HPDE6-E6E7 (cell line): ENCODE results near the gene SLC7A1.
A peak's percentile ranks its signal among the peaks of the same experiment; 100 is the strongest.

Experiments
- DNase-seq: peaks from one replicate; pipeline ENCODE4 v3.0.0; 2011; ENCODE audit warnings: missing footprints; ENCODE audit errors: extremely low spot score

SLC7A1 gene

GRCh38 chr13:29510651-29511084, 84.8 kb downstream of the SLC7A1 start:
- no peak for DNase-seq

GRCh38 chr13:29509999-29510589, 85.4 kb downstream of the SLC7A1 start:
- no peak for DNase-seq

- DNase-seq = no peak
These were observed 86.6 kb downstream of the SLC7A1 start for GRCh38 chr13:29508876-29509252.

- DNase-seq = peak; percentile 39
These were observed 87.2 kb downstream of the SLC7A1 start for GRCh38 chr13:29508130-29508875.

- DNase-seq = no peak
These were observed 88.1 kb downstream of the SLC7A1 start for GRCh38 chr13:29507356-29507755.

- no peak for DNase-seq
These were observed 89.5 kb downstream of the SLC7A1 start for GRCh38 chr13:29505950-29506349.

- DNase-seq = no peak
These were observed 90.0 kb downstream of the SLC7A1 start for GRCh38 chr13:29505511-29505910.

- no peak for DNase-seq
These were observed 90.8 kb downstream of the SLC7A1 start for GRCh38 chr13:29504691-29505090.

- no peak for DNase-seq
These were observed 92.2 kb downstream of the SLC7A1 start for GRCh38 chr13:29503041-29503837.

- DNase-seq = no peak
These were observed 93.0 kb downstream of the SLC7A1 start for GRCh38 chr13:29502391-29503008.

- DNase-seq = no peak
These were observed 93.8 kb downstream of the SLC7A1 start for GRCh38 chr13:29501674-29502073.

GRCh38 chr13:29500386-29500785, 95.1 kb downstream of the SLC7A1 start:
- no peak for DNase-seq

- no peak for DNase-seq
These were observed 95.9 kb downstream of the SLC7A1 start for GRCh38 chr13:29499506-29500165.

GRCh38 chr13:29498426-29499040, 97.0 kb downstream of the SLC7A1 start:
- DNase-seq = no peak

- DNase-seq = no peak
These were observed 98.3 kb downstream of the SLC7A1 start for GRCh38 chr13:29497137-29497654.

- peak; percentile 3 for DNase-seq
These were observed 99.2 kb downstream of the SLC7A1 start for GRCh38 chr13:29496241-29496712.

GRCh38 chr13:29494520-29494919, 101.0 kb downstream of the SLC7A1 start:
- no peak for DNase-seq

- no peak for DNase-seq
These were observed 101.7 kb downstream of the SLC7A1 start for GRCh38 chr13:29493796-29494195.

- no peak for DNase-seq
These were observed 104.2 kb downstream of the SLC7A1 start for GRCh38 chr13:29491248-29491647.

- DNase-seq = no peak
These were observed 105.0 kb downstream of the SLC7A1 start for GRCh38 chr13:29490561-29490885.
